GM19463 (cell line): ENCODE data around the gene CYB5D1.

Experiments
- ATAC-seq: cut with Tn5 transposase; IDR thresholded peaks from one replicate; pipeline ENCODE4 v1.9.1; 2021; ENCODE audit warnings: mild to moderate bottlenecking, moderate library complexity; ENCODE audit not compliant: unreplicated experiment

Gene CYB5D1

GRCh38 chr17:7833011-7833794, 24.6 kb upstream of the CYB5D1 start:
- no peak for ATAC-seq

- peak; percentile 48 for ATAC-seq
These were observed 23.8 kb upstream of the CYB5D1 start, which contains the start of gene KDM6B for GRCh38 chr17:7833795-7834541. Gene KDM6B, plus strand, starts transcription at chr17:7834217. Its CDS starts 11,338 bp downstream, at chr17:7845555.

GRCh38 chr17:7834542-7834956, 23.3 kb upstream of the CYB5D1 start:
- no peak for ATAC-seq

GRCh38 chr17:7834957-7835813, 22.6 kb upstream of the CYB5D1 start:
- ATAC-seq, result peak; percentile 50

- ATAC-seq, result peak; percentile 30
These were observed 21.8 kb upstream of the CYB5D1 start for GRCh38 chr17:7835814-7836595.

- no peak for ATAC-seq
These were observed 21.0 kb upstream of the CYB5D1 start for GRCh38 chr17:7836596-7837407.

- ATAC-seq, result no peak
These were observed 20.3 kb upstream of the CYB5D1 start for GRCh38 chr17:7837408-7838088.

GRCh38 chr17:7838090-7839075, 19.4 kb upstream of the CYB5D1 start:
- no peak for ATAC-seq

GRCh38 chr17:7839190-7839875, 18.5 kb upstream of the CYB5D1 start:
- no peak for ATAC-seq

- no peak for ATAC-seq
These were observed 17.9 kb upstream of the CYB5D1 start for GRCh38 chr17:7839876-7840261.

- ATAC-seq, result no peak
These were observed 17.4 kb upstream of the CYB5D1 start for GRCh38 chr17:7840441-7840840.

- no peak for ATAC-seq
These were observed 16.9 kb upstream of the CYB5D1 start for GRCh38 chr17:7840875-7841274.

GRCh38 chr17:7841396-7841914, 16.3 kb upstream of the CYB5D1 start:
- peak; percentile 18 for ATAC-seq

- ATAC-seq, result peak; percentile 16
These were observed 15.9 kb upstream of the CYB5D1 start for GRCh38 chr17:7841915-7842379.

- peak; percentile 28 for ATAC-seq
These were observed 15.2 kb upstream of the CYB5D1 start for GRCh38 chr17:7842380-7843256.

- ATAC-seq, result no peak
These were observed 14.6 kb upstream of the CYB5D1 start for GRCh38 chr17:7843257-7843535.
